ENCODE results near the gene SSUH2. TPM values are rescaled to one million over a fixed set of nuclear protein-coding genes. Genes with fewer than 3 reads are reported as not detected.

SSUH2 gene
- total and polyA plus RNA-seq, 4 donors: 0.17 to 2.1 (median 0.24) TPM

- Histone ChIP-seq H3K27ac (ENCODE audit: low read depth in 1 of 2, low read length in 2 of 2) (no peak overlapping the region), H3K27me3 (ENCODE audit: control insufficient read depth in 4 of 4, insufficient read depth in 4 of 4, low read length in 3 of 4) (no peaks in the 10 kb centered on the region), H3K9me3 (ENCODE audit: control insufficient read depth in 4 of 4, low read length in 3 of 4) (no peaks in the 10 kb centered on the region), H3K4me1 (ENCODE audit: control insufficient read depth in 4 of 4, insufficient read depth in 4 of 4, low read length in 3 of 4) (no peaks in the 10 kb centered on the region), H3K36me3 (ENCODE audit: control insufficient read depth in 4 of 4, insufficient read depth in 3 of 4, low read depth in 1 of 4, low read length in 3 of 4) (no peaks in the 10 kb centered on the region), H3K4me3 (ENCODE audit: low read depth in 1 of 3, low read length in 3 of 3) (no peak overlapping the region), H3K9ac (ENCODE audit: low read depth in 1 of 2, low read length in 2 of 2) (no peak overlapping the region)
- TF ChIP-seq ZBTB33 (IDR thresholded peaks at IDR 0.05): no peak
- no peak for TF ChIP-seq FOXA2 (IDR thresholded peaks at IDR 0.05)
- TF ChIP-seq SP1 (IDR thresholded peaks at IDR 0.05): no peak
- TF ChIP-seq NR2F2 (IDR thresholded peaks at IDR 0.05): no peak
- TF ChIP-seq RXRA (IDR thresholded peaks at IDR 0.05): no peak
- TF ChIP-seq EGR1 (IDR thresholded peaks at IDR 0.05; ENCODE audit: low read depth in 2 of 2): no peak
- TF ChIP-seq YY1 (IDR thresholded peaks at IDR 0.05): no peak
- no peak for TF ChIP-seq RAD21 (IDR thresholded peaks at IDR 0.05)
- no peak for TF ChIP-seq JUND (IDR thresholded peaks at IDR 0.05)
- TF ChIP-seq CTCF (IDR thresholded peaks at IDR 0.05; ENCODE audit: low read depth, low read length, missing input control): no peak
- WGBS: 91% methylated on average over 9 of the region's 9 CpGs
- DNase-seq (ENCODE audit: low spot score): no peak
Observed at GRCh38 chr3:8595695-8596115, 48.9 kb downstream of the SSUH2 start.

DNA sequence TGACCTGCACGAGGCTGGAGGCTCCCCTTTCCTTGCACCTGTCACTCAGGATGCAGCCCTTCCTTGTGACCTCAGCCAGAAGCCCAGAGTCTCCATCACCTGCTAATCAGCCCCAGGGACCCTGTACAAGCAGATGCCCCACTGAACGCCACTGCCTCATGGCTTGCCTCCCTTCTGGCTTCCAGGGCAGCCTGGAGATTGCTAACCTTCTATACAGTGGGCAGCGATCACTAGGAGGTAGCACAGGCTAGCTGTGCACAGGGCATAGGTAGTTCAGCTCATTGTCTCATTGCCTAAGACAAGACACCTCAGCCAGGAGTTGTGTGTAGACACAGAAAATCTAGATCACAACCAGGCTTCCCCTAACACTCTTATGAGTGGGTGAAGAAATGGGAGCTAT lies 49.3 kb downstream of the SSUH2 start:
- Histone ChIP-seq H3K9ac (ENCODE audit: low read depth in 1 of 2, low read length in 2 of 2) (no peak overlapping the region), H3K27me3 (ENCODE audit: control insufficient read depth in 4 of 4, insufficient read depth in 4 of 4, low read length in 3 of 4) (no peaks in the 10 kb centered on the region), H3K4me3 (ENCODE audit: low read depth in 1 of 3, low read length in 3 of 3) (no peak overlapping the region), H3K27ac (ENCODE audit: low read depth in 1 of 2, low read length in 2 of 2) (no peak overlapping the region), H3K36me3 (ENCODE audit: control insufficient read depth in 4 of 4, insufficient read depth in 3 of 4, low read depth in 1 of 4, low read length in 3 of 4) (no peaks in the 10 kb centered on the region), H3K9me3 (ENCODE audit: control insufficient read depth in 4 of 4, low read length in 3 of 4) (no peaks in the 10 kb centered on the region), H3K4me1 (ENCODE audit: control insufficient read depth in 4 of 4, insufficient read depth in 4 of 4, low read length in 3 of 4) (no peaks in the 10 kb centered on the region)
- TF ChIP-seq JUND (IDR thresholded peaks at IDR 0.05): no peak
- TF ChIP-seq NR2F2 (IDR thresholded peaks at IDR 0.05): no peak
- TF ChIP-seq SP1 (IDR thresholded peaks at IDR 0.05): no peak
- TF ChIP-seq, protein P1, sequence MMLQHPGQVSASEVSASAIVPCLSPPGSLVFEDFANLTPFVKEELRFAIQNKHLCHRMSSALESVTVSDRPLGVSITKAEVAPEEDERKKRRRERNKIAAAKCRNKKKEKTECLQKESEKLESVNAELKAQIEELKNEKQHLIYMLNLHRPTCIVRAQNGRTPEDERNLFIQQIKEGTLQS (IDR thresholded peaks at IDR 0.05): no peak
- no peak for TF ChIP-seq ZBTB33 (IDR thresholded peaks at IDR 0.05)
- TF ChIP-seq RAD21 (IDR thresholded peaks at IDR 0.05): no peak
- TF ChIP-seq REST (IDR thresholded peaks at IDR 0.05): no peak
- WGBS: 90% methylated on average over 3 of the region's 3 CpGs
- DNase-seq (ENCODE audit: low spot score): no peak
